Measurements from ENCODE around the gene LGI4.
A peak's percentile ranks its signal among the peaks of the same experiment; 100 is the strongest.
"Not testable (repeated sequence)": the region's sequence is repeated elsewhere in the genome, so short reads cannot be mapped to it uniquely, and the experiment has no call there.

The LGI4 gene

DNA sequence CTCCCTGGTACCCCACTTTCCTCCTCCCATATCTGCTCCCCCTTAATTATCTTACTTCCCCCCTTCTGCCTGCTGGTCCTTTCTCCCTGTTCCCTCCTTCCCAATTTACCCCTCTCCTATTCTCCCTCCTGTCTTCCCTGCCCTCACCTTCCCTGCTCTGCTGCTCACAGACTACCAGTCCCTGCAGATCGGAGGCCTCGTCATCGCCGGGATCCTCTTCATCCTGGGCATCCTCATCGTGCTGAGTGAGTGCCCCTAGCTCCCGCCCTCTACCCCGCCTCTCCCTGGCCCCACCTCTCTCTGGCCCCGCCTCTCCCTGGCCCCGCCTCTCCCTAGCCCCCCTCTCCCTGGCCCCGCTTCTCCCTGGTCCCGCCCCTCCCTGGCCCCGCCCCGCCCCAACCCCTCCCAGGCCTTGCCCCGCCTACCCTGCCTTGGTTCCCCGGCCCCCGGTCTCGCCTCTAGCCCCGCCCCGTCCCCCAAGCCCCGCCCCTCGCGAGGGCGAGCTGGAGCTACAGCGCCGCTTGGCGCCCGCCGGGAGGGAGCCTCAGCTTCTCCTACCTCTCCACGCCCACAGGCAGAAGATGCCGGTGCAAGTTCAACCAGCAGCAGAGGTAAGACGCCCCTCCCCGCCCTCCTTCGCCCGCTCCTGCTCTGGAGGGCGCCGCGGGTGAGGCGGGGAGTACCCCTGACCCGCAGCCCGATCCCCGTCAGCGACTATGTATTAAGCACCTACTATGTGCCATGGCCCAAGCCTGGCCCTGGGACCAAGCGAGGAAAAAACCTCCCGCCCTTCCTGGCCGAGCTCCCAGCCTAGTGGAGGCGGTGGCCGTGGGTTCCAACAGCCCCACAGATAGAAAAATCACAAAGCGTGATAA lies 6.3 kb upstream of the LGI4 start:
- peak; percentile 77 for DNase-seq

GRCh38 chr19:35140207-35140961 lies 5.5 kb upstream of the LGI4 start:
- DNase-seq, result no peak

DNA sequence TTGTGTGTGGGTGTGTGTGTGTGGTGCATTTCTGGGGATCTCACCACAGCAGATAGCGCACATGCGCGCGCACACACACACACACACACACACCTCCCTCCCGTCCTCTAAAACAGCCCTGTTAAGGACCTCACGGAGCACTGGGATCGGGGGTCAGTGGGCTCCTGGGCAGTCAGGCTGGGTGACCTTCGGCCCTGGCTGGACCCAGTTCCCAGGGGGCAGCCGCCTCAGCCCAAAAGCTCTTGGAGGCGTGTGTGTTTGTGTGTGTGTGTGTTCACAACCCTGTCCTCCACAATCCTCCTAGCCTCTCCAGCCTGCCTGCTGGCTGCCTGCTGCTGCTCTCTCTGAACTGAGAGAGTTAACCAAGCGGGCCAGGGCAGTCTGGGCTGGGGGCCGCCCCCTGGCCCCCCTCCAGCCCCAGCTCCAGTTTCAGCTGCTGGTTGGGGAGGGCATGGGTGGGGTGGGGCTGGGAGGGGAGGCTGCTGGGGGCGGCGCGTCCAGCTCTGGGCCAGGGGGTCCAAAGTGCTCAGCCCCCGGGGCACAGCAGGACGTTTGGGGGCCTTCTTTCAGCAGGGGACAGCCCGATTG lies 3.5 kb upstream of the LGI4 start, which contains the start of gene FXYD1:
FXYD1 (plus strand) TSS at position 520 of the 588 bp plus-strand sequence. CDS start 1,256 bp downstream, outside the sequence.
- peak; percentile 58 for DNase-seq

- no peak for DNase-seq
Observed at GRCh38 chr19:35136977-35137702, 2.3 kb upstream of the LGI4 start.

GRCh38 chr19:35136231-35136630 lies 1.4 kb upstream of the LGI4 start:
- no peak for DNase-seq

DNA sequence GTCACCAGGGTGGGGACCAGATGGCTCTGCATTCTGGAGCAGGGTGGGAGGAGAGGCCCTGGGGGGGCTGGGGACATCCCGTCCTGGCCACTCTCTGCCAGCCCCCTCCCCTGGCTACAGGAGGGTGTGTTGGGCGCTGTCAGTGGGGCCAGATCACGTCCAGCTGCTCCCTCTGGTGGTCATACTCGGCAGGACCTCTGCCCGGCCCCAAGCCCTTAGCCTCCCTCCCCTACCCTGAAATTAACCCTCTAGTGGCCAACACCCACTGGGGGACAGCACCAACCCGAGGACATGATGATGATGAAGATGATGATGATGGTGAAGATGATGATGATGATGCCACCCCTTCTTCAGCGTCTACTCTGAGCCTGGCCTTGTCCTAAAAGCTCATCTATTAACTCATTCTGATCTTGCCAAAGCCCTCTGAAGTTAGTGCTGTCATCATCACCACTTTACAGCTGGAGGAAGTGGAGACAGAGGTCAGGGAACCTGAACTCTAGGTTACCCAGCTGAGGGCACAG lies 590 bp upstream of the LGI4 start:
- DNase-seq, result peak; percentile 97

GRCh38 chr19:35133826-35134225 lies 1.0 kb downstream of the LGI4 start:
- DNase-seq, result no peak

DNA sequence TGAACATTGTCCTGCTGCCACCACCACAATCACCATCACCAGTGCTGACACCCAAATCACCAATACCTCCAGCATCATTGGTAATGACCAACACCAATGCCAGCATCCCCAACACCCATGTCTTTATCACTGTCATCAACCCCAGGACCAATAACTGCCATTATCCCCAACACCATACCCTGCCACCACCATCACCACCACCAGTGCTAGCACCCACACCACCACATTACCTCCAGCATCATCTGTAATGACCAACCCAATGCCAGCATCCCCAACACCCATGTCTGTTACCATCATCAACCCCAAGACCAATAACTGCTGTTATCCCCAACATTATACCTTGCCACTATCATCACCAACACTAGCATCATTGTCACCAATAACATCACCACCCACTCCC lies 2.6 kb downstream of the LGI4 start:
- no peak for DNase-seq

GRCh38 chr19:35130761-35131720 lies 3.8 kb downstream of the LGI4 start:
- DNase-seq, result no peak

DNA sequence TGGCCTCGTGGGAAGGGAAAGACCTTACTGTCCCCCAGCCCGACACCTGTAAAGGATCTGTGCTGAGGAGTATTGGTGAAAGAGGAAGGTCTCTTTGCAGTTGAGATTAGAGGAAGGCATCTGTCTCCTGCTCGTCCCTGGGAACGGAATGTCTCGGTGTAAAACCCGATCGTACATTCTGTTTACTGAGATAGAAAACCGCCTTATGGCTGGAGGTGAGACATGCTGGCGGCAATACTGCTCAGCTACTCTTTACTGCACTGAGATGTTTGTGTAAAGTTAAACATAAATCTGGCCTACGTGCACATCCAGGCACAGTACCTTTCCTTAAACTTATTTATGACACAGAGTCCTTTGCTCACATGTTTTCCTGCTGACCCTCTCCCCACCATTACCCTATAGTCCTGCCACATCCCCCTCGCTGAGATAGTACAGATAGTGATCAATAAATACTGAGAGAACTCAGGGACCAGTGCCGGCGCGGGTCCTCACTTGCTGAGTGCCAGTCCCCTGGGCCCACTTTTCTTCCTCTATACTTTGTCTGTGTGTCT lies 5.1 kb downstream of the LGI4 start:
- DNase-seq, result not testable (repeated sequence)

- no peak for DNase-seq
Observed at GRCh38 chr19:35128398-35129057, 6.3 kb downstream of the LGI4 start.

DNA sequence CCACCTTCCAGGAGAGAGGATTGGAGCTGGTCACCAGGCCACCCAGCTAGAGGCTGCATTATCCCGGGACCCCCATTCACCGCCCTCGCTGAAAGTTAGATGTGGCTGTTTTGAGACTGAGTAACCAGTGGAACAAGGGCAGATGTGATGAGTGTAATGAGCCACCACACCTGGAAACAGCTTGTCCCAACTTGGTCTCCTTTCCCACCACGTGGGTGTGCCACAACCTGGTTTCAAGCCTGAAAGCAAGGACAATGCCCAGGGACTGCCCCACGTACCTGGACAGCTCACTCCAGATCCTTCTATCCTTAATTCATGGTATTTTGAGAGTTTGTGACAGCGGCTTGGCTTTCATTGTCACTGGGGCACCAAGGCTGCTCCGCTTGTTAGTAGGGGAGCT lies 7.0 kb downstream of the LGI4 start:
- DNase-seq, result no peak

DNA sequence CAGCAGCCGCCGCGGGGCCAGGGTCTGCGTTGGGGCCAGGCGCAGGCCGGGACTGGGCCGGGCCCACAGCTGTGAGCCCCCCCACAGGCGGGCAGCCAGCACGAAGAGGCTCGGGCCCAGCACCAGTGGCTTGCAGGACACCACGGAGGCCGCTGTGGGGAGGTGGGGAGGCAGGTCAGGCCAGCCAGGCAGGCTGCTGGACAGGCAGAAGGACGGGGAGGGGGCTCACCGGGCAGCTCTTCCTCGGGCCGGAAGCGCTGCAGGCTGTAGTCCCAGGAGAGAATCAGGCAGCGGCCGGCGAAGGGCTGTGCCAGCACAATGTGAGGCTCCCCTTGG lies 8.3 kb downstream of the LGI4 start:
- no peak for DNase-seq

DNA sequence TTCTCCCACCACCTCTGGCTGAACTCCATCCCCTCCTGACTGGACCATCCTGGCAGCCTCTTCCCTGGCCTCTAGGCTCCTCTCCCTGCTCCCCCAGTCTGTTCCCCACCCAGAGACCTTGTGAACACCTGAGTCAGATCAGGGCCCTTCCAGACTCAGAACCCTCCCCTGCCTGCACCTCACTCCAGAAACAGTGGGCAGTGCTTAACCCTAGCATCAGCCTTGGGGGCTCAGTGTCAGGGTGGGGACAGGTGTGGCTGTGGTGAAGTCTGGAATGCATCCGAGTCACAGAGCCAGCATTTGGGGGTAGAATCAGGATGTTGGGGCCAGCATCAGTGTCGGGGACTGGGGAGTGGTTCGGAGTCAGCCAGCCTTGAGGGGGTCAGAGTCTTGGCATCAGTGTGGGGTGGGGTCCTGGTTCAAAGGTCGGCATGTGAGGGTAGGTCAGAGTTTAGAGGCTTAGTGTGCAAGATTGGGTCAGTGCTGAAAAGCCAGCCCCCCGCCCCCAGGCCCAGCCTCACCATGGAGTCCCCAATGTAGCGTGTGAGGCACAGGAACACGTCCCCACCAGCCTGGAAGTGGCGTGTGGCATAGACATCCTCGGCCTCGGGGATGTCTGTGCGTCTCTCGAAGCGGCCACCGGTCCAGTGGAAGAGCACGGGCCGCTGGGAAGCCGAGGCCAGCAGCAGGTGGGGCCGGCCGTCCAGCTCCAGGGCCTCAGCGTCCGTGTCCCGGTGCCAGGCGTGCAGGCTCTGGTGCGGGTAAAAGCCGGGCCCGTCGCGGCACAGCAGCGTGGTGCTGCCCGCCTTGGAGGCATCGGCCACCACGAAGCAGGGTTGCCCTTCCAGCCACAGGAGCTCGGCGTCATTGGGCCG lies 8.9 kb downstream of the LGI4 start:
- DNase-seq, result no peak

DNA sequence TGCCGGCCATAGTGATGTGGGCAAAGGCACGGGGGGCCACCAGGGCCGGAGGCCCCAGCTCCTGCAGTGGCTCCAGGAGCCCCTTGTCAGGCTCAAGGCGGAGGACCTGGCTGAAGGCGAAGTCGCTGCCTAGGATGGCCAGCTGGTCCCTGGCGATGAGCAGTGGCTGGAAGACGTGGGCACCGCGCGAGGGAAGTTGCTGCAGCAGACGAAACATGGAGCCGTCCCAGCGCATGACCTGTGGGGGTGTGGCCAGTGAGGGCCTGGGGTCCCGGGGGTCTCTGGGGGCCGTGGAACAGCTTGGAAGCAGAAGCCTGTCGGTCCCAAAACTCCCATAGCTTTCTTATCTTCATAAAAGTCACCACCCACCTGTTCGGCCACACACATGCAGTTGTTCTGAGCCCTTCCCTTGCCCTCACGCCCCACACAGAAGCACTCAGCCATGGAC lies 9.6 kb downstream of the LGI4 start:
- DNase-seq, result no peak

DNA sequence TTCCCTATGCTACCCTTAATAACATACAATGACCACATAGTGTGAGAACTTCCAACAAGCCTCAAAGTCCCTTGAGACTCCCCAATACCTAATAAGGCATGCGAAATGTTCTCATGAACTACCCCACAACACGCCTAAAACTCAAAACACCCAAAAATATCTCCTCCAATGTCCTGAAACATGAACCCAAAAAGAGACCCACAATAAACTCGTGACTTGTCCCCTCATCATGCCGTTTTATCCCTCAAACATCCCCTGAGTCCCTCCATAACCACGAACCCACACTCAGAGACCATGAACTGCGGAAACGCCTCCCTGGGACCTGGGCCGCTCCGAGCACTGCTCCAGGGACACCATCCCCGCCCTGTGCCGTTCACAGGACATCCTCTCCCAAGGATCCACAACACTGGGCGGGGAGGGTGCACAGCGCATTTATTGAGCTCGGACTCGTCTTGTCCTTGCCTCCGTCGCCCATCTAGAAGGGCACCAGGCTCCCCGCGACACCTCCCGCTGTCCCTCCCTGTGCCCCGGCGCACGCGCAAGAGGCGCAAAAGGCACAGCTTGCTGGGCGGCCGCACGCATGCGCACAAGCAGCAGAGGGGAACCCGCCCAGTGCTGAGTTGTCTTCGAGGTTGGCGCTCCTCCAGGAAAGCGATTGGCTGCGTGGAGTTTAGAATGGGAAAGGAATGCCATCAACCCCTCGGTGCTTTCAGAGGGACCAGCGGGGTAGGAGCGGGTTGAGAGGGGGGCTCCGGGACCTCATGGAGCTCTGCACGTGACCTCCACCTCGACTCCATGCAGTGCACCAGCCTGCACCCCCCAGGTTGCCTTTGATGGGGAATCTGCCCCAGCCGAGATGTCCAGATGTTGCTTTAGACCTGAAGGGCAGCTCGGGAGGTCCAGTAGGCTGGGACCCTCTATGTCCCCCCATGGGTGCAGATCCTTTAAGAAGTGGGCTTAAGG lies 10.5 kb downstream of the LGI4 start:
- peak; percentile 92 for DNase-seq

GRCh38 chr19:35123573-35123972 lies 11.3 kb downstream of the LGI4 start:
- no peak for DNase-seq
